ENCODE measurements around the gene CD19.
"Not testable (repeated sequence)": the region's sequence is repeated elsewhere in the genome, so short reads cannot be mapped to it uniquely, and the experiment has no call there.

The CD19 gene

DNA sequence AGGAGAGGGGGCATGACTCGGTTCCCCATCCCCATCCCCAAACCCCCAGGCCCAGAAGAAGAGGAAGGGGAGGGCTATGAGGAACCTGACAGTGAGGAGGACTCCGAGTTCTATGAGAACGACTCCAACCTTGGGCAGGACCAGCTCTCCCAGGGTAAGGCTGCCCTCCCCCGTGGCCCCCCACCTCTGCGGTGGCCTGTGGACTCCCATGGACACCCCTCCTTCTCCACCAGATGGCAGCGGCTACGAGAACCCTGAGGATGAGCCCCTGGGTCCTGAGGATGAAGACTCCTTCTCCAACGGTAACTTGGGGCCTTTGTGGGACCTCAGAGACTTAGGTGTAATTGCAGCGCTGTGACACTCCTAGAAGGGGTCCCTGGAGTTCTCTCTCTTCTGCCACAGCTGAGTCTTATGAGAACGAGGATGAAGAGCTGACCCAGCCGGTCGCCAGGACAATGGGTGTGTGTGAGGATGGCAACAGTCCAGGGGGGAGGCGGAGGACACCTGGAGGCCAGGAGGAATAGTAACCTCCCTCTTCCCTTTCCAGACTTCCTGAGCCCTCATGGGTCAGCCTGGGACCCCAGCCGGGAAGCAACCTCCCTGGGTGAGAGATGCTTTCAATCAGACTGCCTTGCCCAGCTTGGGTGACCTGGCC, 5.6 kb downstream of the CD19 start:
- DNase-seq = no peak

GRCh38 chr16:28938721-28939120, 7.0 kb downstream of the CD19 start:
- DNase-seq = no peak

DNA sequence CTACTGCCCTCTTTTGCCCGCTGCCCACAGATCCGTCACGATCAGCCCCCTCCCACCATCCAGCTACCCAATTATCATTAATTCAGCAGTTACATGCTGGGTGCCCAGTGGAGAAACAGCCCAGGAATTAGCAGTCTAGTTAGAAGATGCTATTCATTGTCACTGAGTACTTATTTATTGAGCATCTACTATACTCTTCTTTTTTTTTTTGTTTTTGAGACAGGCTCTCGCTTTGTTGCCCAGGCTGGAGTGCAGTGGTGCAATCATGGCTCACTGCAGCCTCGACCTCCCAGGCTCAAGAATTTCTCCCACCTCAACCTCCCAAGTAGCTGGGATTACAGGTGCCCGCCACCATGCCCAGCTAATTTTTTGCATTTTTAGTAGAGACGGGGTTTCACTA, 8.1 kb downstream of the CD19 start:
- DNase-seq = not testable (repeated sequence)

GRCh38 chr16:28943281-28943680, 11.5 kb downstream of the CD19 start:
- DNase-seq = no peak

GRCh38 chr16:28946681-28947080, 14.9 kb downstream of the CD19 start:
- no peak for DNase-seq

- DNase-seq = peak; percentile 99
Observed at GRCh38 chr16:28950648-28951409, 19.1 kb downstream of the CD19 start, which contains the start of gene NFATC2IP. Gene NFATC2IP, plus strand, starts transcription at chr16:28950937. Its CDS starts 75 bp downstream, at chr16:28951012.

DNA sequence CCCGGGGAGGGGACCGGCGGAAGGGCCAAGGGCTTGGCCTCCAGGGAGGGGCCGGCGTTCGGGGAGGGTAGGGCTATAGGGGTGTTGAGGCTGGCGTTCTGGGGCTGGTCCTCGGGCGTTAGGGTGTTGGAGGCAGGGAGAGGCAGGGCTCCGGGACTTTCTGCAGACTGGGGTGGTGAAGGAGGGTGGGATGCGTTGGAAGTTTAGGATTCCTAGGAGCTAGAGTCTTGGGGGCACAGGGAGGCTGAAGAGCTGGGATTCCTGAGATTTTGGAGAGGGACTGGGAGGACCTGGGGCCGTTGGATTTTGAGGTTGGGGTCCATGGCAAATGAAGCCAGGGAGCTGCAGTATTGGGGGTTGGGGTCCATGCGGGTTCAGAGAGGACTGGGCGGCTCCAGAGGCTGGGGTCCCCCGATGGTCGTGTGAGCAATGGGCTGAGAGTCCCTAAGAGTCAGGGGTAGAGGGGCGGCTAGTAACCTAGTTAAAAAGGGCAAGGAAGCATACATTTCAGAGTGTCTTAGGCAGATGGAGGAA, 19.7 kb downstream of the CD19 start:
- DNase-seq = no peak

DNA sequence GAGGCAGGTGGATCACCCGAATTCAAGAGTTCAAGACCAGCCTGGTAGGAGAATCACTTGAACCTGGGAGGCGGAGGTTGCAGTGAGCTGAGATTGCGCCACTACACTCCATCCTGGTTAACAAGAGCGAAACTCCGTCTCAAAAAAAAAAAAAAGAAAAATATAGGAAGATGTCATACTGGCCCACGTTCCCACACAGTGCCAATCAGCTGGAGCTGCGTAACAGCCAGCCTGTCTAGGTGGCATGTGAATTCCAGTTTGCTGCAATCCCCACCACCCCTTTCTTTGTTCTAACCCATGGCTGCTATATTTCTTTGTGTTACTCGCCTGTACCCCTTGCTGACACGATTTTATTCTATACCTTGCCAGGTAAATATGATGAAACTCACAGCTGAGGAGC, 26.4 kb downstream of the CD19 start:
- DNase-seq = no peak

DNA sequence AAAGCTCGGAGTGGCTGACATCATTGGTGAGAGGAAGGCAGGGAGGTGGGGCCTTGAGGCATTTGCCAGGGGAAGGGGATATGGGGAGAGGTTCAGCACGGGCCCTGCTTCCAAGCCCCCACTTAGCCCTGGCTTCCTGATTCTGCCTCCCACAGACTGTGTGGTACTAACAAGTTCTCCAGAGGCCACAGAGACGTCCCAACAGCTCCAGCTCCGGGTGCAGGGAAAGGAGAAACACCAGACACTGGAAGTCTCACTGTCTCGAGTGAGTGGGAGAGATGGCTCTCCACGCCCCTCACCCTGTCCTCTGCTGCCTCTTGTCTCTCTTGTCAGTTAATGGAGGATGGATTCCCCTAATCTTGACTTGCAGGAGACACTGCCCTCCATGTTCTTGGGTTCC, 27.1 kb downstream of the CD19 start:
- DNase-seq = no peak

DNA sequence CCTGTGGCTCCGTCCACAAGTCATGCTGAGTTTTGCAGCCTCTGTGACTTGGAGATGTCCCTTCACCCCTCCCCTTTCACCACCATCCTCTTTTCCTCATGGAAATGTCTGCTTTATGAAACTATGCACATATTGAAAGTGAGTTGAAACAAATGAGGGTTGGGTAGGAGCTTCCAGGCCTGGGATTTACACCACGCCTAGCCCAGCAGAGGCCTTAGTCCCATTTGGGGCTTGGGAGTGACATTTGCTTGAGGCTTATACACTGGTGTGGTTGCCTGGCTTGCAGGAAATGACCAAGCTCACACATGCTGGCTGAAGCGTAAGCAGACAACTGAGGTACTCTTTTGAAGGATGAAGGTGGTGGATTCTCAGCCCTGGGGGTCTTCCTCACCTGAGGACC, 32.3 kb downstream of the CD19 start:
- no peak for DNase-seq

DNA sequence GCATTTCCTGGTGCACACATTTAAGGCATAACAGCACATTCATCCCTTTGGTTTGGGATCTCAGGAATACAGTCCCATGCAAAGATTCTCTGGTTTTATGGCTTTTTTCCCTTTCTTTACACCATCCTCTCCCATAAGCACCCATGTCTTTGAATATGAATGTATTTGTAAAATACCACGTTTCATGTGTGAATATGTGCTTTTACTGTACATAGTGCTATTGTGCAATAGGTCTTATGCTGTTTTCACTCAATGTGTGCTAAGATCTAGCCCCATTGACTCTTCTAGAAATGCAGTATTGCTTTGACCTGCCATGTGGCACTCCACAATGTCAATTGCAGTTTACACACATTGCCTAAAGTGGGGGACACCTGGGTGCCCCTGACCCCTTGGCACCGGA, 32.7 kb downstream of the CD19 start:
- no peak for DNase-seq

DNA sequence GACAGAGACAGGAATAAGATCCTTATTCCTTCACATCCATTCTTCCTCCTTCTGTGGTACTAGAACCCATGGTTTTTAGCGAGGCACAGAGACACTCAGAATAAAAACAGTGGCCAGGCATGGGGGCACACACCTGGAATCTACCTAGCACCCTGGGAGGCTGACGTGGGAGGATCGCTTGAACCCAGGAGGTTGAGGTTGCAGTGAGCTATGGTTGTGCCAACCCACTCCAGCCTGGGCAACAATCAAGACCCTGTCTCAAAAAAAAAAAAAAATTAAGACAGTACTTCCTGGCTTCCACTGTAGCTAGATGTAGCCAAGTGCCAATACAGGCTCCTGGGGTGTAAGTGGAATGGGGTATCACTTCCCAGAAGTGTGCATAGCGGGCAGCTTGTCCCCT, 35.4 kb downstream of the CD19 start:
- no peak for DNase-seq

GRCh38 chr16:28969696-28970095, 37.9 kb downstream of the CD19 start:
- DNase-seq = not testable (repeated sequence)

DNA sequence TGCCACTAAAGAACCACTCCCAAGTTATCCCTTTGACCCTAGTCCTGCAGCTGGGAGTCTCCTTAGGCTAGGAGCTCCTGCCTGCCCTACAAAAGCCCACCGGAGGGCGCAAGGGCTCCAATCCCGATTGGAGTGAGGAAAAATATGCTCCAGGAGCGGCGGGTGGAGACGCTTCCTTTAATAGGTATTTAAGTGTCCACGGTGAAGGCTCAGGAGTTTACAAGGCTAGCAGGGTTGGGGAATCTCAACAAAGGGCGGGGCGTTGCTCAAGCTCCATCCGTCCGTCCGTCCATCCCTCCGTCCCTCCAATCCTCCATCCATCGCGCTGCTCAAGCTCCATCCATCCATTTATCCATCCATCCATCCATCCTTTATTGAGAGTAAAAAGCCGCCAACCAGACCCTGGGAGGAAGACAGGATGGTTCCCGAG, 42.3 kb downstream of the CD19 start:
- DNase-seq = peak; percentile 64

GRCh38 chr16:28974437-28975157, 42.8 kb downstream of the CD19 start, which contains the start of gene SPNS1:
Gene SPNS1, plus strand, starts transcription at chr16:28974778. Its CDS starts 374 bp downstream, at chr16:28975152.
- DNase-seq = peak; percentile 92

DNA sequence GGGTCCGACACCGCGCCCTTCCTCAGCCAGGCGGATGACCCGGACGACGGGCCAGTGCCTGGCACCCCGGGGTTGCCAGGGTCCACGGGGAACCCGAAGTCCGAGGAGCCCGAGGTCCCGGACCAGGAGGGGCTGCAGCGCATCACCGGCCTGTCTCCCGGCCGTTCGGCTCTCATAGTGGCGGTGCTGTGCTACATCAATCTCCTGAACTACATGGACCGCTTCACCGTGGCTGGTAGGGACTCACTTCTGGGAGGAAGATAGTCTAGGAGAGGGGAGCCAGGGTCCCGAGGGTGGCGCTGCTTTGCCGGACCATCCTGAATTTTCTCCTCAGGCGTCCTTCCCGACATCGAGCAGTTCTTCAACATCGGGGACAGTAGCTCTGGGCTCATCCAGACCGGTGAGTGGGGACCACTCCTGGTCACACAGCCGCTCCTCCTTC, 43.4 kb downstream of the CD19 start:
- no peak for DNase-seq

GRCh38 chr16:28977703-28978662, 46.2 kb downstream of the CD19 start:
- DNase-seq = peak; percentile 8

- DNase-seq = not testable (repeated sequence)
Observed at GRCh38 chr16:28980330-28980729, 48.6 kb downstream of the CD19 start.

DNA sequence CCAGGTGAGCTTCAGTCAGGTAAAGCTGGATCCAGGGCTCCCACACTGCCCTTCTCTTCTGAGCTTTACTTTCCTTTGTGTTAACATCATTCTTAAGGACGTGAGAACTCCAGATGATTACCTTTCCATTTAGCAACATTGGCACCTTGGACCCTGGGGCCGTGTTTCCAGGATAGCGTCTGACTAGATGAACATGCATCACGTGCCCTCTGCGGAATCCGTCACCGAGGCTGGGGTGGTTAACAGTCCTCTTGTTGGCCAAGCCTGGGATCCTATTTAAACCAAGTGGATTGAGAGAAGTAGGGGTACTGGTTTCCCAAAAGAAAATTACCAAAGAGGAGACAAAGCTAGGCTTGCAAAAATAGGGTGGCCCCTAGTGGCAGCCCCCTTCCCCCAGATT, 49.2 kb downstream of the CD19 start:
- DNase-seq = no peak

- DNase-seq = no peak
Observed at GRCh38 chr16:28981517-28981916, 49.7 kb downstream of the CD19 start.

DNA sequence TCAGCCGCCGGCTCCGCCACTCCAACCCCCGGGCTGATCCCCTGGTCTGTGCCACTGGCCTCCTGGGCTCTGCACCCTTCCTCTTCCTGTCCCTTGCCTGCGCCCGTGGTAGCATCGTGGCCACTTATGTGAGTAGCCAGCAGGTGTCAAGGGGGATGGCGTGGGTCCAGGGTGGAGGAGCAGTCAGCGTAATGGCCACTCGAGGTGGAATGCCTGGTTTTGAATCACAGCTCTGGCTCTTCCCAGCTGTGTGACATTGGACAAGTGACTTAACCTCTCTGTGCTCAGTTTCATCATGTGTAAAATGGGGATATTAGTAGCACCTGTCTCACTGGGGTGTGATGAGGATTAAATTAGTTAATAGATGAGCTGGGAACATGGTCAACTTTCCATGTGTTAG, 50.6 kb downstream of the CD19 start:
- no peak for DNase-seq

GRCh38 chr16:28982949-28983348, 51.2 kb downstream of the CD19 start:
- no peak for DNase-seq
